ENCODE results near the gene FIGNL2. TPM values are rescaled to one million over a fixed set of nuclear protein-coding genes. Genes with fewer than 3 reads are reported as not detected.
"Not testable (repeated sequence)": the region's sequence is repeated elsewhere in the genome, so short reads cannot be mapped to it uniquely, and the experiment has no call there.

Gene FIGNL2
- total RNA-seq, 1 donor from 2014 or later = not detected

DNA sequence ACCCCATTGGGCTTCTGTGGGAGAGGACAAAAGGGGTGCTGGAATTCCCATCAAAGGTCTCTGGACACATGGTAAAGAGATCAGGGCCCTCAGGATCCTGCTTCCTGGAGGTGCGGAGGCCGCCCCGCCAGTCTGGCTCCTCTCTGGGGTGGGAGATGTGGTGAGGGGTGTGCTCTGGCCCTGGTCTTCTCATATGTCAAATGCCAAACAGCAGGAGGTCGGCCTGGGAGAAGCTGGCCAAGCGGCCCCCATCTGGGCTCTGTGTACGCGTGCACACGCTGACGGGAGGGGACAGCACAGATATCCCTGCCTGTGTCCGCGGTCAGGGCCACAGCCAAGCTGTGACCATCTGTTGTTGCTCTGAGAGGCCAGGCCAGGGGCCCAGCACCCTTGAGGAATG, 14.1 kb downstream of the FIGNL2 start:
- TF ChIP-seq, protein P1, sequence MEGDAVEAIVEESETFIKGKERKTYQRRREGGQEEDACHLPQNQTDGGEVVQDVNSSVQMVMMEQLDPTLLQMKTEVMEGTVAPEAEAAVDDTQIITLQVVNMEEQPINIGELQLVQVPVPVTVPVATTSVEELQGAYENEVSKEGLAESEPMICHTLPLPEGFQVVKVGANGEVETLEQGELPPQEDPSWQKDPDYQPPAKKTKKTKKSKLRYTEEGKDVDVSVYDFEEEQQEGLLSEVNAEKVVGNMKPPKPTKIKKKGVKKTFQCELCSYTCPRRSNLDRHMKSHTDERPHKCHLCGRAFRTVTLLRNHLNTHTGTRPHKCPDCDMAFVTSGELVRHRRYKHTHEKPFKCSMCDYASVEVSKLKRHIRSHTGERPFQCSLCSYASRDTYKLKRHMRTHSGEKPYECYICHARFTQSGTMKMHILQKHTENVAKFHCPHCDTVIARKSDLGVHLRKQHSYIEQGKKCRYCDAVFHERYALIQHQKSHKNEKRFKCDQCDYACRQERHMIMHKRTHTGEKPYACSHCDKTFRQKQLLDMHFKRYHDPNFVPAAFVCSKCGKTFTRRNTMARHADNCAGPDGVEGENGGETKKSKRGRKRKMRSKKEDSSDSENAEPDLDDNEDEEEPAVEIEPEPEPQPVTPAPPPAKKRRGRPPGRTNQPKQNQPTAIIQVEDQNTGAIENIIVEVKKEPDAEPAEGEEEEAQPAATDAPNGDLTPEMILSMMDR (IDR thresholded peaks at IDR 0.05) = no peak
- no peaks in the 10 kb centered on the region for H3K9me3 ChIP-seq
- H3K4me3 ChIP-seq = no peak overlapping the region
- no peak overlapping the region for H3K27ac ChIP-seq
- DNase-seq (ENCODE audit: low spot score in 2 of 2) = no peak
- H3K27me3 ChIP-seq = no peaks in the 10 kb centered on the region
- H3K36me3 ChIP-seq = no peaks in the 10 kb centered on the region
- no peaks in the 10 kb centered on the region for H3K4me1 ChIP-seq
- intact Hi-C loops (cut with DNase I) = no loop called here

DNA sequence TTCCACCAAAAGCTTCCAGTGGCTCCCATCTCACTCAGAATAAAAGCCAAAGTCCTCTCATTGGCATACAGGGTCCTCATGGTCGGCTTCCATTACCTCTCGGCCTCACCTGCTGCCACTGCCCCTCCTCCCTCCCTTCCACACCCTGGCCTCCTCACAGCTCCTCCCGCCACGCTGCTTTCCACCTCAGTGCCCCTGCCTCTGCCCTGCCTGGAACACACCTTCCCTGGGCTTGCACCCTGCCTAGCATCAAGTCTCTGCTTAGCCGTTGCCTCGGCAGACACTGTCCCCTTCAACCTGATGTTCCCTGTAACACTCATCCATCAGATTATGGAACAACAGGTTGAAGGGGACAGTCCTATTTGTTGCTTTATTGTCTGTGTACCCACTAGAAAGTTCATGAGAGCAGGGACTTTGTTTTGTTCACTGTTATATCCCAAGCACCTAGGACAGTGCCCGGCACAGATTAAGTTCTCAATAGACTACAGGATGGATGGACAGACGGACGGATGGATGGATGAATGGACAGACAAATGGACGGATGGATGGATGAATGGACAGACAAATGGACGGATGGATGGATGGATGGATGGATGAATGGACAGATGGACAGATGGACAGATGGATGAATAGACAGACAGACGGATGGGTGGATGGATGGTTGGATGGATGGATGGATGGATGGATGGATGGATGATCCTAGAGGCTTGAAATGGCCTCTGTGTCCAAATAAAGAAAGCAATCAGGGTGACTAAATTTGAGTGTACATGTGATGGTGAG, 14.9 kb downstream of the FIGNL2 start:
- H3K27me3 ChIP-seq = no peaks in the 10 kb centered on the region
- H3K9me3 ChIP-seq = no peaks in the 10 kb centered on the region
- TF ChIP-seq, protein P1 (IDR thresholded peaks at IDR 0.05) = no peak
- DNase-seq (ENCODE audit: low spot score in 2 of 2) = no peak
- intact Hi-C loops (cut with DNase I) = no loop called here
- no peak overlapping the region for H3K27ac ChIP-seq
- H3K36me3 ChIP-seq = no peaks in the 10 kb centered on the region
- no peaks in the 10 kb centered on the region for H3K4me1 ChIP-seq
- H3K4me3 ChIP-seq = no peak overlapping the region

DNA sequence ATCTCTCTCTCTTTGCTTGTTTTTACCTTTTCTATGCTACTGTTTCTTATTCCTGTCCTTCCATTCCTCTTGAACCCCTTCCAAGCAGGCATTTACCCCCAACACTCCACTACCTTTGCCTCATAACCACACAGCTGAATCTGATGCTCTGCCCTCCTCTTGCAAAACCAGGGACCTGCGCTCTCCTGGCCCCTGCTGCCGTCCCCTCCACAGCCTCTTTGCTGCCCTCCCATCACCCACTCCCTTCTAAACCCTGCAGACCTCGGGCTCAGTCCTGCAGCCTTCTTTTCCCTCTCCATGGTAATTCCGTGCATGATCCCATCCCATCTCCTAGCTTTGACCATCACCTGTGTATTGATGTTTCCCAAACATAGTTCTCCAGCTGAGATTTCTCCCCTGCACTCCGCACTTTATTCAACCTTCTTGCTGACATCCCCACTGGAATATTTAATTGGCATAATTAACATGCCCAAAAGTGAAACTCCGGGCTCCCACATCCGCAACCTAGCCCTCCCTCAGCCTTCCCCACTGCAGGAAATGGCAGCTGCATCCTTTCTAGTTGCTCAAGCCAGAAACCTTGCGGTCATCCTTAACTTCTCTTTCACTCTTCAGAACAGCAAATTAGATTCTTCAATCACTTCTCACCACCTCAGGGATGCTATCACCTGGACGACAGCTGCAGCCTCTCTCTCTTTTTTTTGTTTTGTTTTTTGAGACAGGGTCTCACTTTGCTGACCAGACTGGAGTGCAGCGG, 16.0 kb downstream of the FIGNL2 start:
- no peaks in the 10 kb centered on the region for H3K27me3 ChIP-seq
- H3K9me3 ChIP-seq = no peaks in the 10 kb centered on the region
- H3K27ac ChIP-seq = no peak overlapping the region
- no peaks in the 10 kb centered on the region for H3K4me1 ChIP-seq
- intact Hi-C loops (cut with DNase I) = no loop called here
- no peak for DNase-seq (ENCODE audit: low spot score in 2 of 2)
- TF ChIP-seq, protein P1 (IDR thresholded peaks at IDR 0.05) = no peak
- H3K36me3 ChIP-seq = no peaks in the 10 kb centered on the region
- H3K4me3 ChIP-seq = no peak overlapping the region

DNA sequence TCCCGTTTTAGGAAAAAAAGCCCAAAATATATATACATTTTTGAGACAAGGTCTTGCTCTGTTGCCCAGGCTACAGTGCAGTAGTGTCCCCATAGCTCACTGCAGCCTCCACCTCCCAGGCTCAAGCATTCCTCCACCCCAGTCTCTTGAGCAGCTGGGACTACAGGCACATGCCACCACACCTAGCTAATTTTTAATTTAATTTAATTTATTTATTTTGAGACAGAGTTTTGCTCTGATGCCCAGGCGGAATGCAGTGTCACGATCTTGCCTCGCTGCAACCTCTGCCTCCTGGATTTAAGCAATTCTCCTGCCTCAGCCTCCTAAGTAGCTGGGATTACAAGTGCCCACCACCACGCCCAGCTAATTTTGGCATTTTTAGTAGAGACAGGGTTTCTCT, 16.7 kb downstream of the FIGNL2 start:
- intact Hi-C loops (cut with DNase I); H3K4me1 ChIP-seq; DNase-seq (ENCODE audit: low spot score in 2 of 2); H3K4me3 ChIP-seq; H3K36me3 ChIP-seq; H3K27ac ChIP-seq; H3K27me3 ChIP-seq; H3K9me3 ChIP-seq: not testable (repeated sequence)

DNA sequence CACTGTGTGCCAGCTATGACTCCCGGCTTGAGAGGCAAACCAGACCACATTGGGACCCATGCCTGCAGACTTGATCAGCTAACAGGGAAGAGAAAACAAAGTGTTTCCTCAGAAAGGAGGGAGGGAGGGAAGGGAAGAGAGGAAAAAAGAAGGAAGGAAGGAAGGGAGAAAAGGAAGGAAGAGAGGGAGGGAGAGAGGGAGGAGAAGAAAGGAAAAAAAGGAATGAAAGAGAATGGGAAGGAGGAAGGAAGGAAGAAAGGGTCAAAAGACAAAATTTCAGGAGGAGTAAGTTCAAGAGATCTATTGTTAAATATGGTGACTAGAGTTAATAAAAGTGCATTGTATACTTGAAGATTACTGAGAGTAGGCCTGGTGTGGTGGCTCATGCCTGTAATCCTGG, 18.9 kb downstream of the FIGNL2 start:
- no peak overlapping the region for H3K27ac ChIP-seq
- H3K27me3 ChIP-seq = no peaks in the 10 kb centered on the region
- H3K9me3 ChIP-seq = no peaks in the 10 kb centered on the region
- no peak overlapping the region for H3K4me3 ChIP-seq
- H3K36me3 ChIP-seq = no peaks in the 10 kb centered on the region
- intact Hi-C loops (cut with DNase I) = no loop called here
- DNase-seq (ENCODE audit: low spot score in 2 of 2) = no peak
- TF ChIP-seq, protein P1 (IDR thresholded peaks at IDR 0.05) = no peak
- H3K4me1 ChIP-seq = no peaks in the 10 kb centered on the region

DNA sequence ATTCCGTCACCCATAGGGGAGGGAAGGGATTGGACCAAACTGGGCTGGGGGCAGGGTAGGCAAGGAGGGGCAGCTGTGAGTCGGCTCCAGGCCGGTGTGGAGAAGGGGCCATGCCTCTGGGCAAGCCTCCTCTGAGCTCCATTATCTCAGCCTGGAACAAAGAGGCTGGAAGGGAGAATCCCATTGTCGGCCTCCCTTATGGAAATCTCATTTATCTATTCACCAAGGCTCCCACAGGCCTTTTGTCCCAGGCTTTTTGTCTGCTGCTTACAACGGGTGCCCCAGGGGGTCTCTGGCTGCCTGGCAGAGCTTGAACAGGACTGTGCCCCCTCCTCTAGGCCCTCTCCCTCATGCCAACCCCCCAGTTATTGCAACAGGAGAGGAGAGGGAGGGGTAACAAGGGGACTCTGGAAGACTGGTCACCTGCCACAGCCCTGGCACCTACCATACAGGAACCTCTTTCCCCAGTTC, 19.5 kb downstream of the FIGNL2 start:
- Histone ChIP-seq H3K27me3 (no peaks in the 10 kb centered on the region), H3K27ac (no peak overlapping the region), H3K4me1 (no peaks in the 10 kb centered on the region), H3K9me3 (no peaks in the 10 kb centered on the region), H3K4me3 (no peak overlapping the region), H3K36me3 (no peaks in the 10 kb centered on the region)
- TF ChIP-seq, protein P1 (IDR thresholded peaks at IDR 0.05) = no peak
- DNase-seq (ENCODE audit: low spot score in 2 of 2) = no peak
- intact Hi-C loops (cut with DNase I) = no loop called here
